ENCODE results near the gene PCBP3.

The PCBP3 gene

GRCh38 chr21:45735259-45736000 lies 91.9 kb downstream of the PCBP3 start:
- DNase-seq = no peak

- DNase-seq = no peak
Measured at GRCh38 chr21:45736042-45736689, 92.6 kb downstream of the PCBP3 start.

- no peak for DNase-seq
Measured at GRCh38 chr21:45736690-45737484, 93.4 kb downstream of the PCBP3 start.

- no peak for DNase-seq
Measured at GRCh38 chr21:45737485-45738166, 94.1 kb downstream of the PCBP3 start.

- no peak for DNase-seq
Measured at GRCh38 chr21:45739218-45740087, 95.9 kb downstream of the PCBP3 start.

GRCh38 chr21:45740088-45740440 lies 96.5 kb downstream of the PCBP3 start:
- DNase-seq = no peak

- no peak for DNase-seq
Measured at GRCh38 chr21:45740491-45741357, 97.2 kb downstream of the PCBP3 start.

- no peak for DNase-seq
Measured at GRCh38 chr21:45741691-45742090, 98.2 kb downstream of the PCBP3 start.

- DNase-seq = no peak
Measured at GRCh38 chr21:45742247-45742646, 98.7 kb downstream of the PCBP3 start.

GRCh38 chr21:45745256-45745655 lies 101.7 kb downstream of the PCBP3 start:
- no peak for DNase-seq

- DNase-seq = no peak
Measured at GRCh38 chr21:45747233-45747766, 103.8 kb downstream of the PCBP3 start.

GRCh38 chr21:45747802-45748445 lies 104.4 kb downstream of the PCBP3 start:
- no peak for DNase-seq

GRCh38 chr21:45748593-45748992 lies 105.1 kb downstream of the PCBP3 start:
- DNase-seq = no peak

- no peak for DNase-seq
Measured at GRCh38 chr21:45749974-45750373, 106.4 kb downstream of the PCBP3 start.

- no peak for DNase-seq
Measured at GRCh38 chr21:45750936-45751335, 107.4 kb downstream of the PCBP3 start.

- no peak for DNase-seq
Measured at GRCh38 chr21:45753445-45753844, 109.9 kb downstream of the PCBP3 start.

GRCh38 chr21:45756029-45756428 lies 112.5 kb downstream of the PCBP3 start:
- no peak for DNase-seq

GRCh38 chr21:45756669-45757068 lies 113.1 kb downstream of the PCBP3 start:
- DNase-seq = no peak

- DNase-seq = no peak
Measured at GRCh38 chr21:45761704-45762103, 118.2 kb downstream of the PCBP3 start.

- no peak for DNase-seq
Measured at GRCh38 chr21:45763074-45763473, 119.5 kb downstream of the PCBP3 start.

Data from NCI-H748 treated with DMSO at 0.1 percent for 48 hours (cell line).